Panc1 (cell line): ENCODE data around the gene PRRX2.

ENCODE experiments used
- POLR2AphosphoS5 ChIP-seq: IDR thresholded peaks from 2 replicates; pipeline ENCODE4 v1.6.1; 2012; ENCODE audit warnings: mild to moderate bottlenecking, low read depth, low read length, moderate library complexity
- REST ChIP-seq, 2 experiments: IDR thresholded peaks; 2 replicates each; pipeline ENCODE4 v1.6.1; 2011 to 2012; ENCODE audit warnings: low read depth in 2 of 2, control low read depth in 1 of 2, low read length in 1 of 2, mild to moderate bottlenecking in 1 of 2, moderate library complexity in 1 of 2; ENCODE audit not compliant: insufficient read depth in 1 of 2
- TF ChIP-seq, protein P1 (sequence below): fragments of 450-650 bp; IDR thresholded peaks from 2 replicates; pipeline ENCODE4 v1.5.1; 2017; ENCODE audit warnings: mild to moderate bottlenecking

DNA sequence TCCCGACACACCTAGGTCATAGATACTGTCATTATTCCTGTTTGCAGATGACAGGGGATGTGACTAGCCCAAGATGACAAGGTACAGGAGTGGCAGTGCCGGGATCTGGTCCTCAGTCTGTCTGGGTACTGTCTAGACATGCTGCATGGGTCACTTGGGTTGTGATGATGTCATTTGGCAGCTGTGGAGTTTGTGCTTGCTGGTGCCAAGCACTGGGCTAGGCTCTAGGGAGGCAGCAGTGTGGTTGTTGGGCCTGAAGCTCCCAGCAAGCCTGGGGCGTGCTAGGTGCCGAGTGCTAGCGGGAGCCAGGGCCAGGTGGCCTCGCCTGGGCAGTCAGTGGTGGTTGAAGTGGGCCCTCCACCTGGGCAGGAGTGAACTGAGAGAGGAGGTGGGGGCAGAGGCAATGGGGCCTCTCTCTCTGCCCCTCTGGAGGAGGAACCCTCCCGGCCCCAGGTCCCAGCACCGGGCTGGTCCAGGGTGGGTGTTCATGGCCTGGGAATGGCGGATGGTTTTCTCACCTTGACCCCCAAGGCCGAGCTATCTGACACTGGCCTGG is 14.7 kb upstream of the PRRX2 start:
- TF ChIP-seq, protein P1, sequence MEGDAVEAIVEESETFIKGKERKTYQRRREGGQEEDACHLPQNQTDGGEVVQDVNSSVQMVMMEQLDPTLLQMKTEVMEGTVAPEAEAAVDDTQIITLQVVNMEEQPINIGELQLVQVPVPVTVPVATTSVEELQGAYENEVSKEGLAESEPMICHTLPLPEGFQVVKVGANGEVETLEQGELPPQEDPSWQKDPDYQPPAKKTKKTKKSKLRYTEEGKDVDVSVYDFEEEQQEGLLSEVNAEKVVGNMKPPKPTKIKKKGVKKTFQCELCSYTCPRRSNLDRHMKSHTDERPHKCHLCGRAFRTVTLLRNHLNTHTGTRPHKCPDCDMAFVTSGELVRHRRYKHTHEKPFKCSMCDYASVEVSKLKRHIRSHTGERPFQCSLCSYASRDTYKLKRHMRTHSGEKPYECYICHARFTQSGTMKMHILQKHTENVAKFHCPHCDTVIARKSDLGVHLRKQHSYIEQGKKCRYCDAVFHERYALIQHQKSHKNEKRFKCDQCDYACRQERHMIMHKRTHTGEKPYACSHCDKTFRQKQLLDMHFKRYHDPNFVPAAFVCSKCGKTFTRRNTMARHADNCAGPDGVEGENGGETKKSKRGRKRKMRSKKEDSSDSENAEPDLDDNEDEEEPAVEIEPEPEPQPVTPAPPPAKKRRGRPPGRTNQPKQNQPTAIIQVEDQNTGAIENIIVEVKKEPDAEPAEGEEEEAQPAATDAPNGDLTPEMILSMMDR = no peak
- TF ChIP-seq REST (IDR thresholded peaks at IDR 0.05; ENCODE audit: insufficient read depth in 1 of 2, low read depth in 2 of 2, low read length in 1 of 2) = no peak
- TF ChIP-seq POLR2AphosphoS5 = no peak
